PC-3 (cell line): ENCODE measurements around the gene SELE. TPM values are rescaled to one million over a fixed set of nuclear protein-coding genes. Genes with fewer than 3 reads are reported as not detected.

Experiments used
- ATAC-seq: fragments of 200-7000 bp; cut with Tn5 transposase; 2 replicates; pipeline ENCODE4 v1.9.1; 2020; ENCODE audit warnings: mild to moderate bottlenecking, moderate library complexity
- BruUV-seq: library from RNA; stranded (reverse); fragments of 400-500 nt; replicated peaks from 2 replicates; lab custom pipeline; 2021; lab: Mats Ljungman, UMichigan
- CTCF ChIA-PET: fragments of 300-600 bp; sonication (Branson Sonifier 250); formaldehyde crosslinking; loops from one replicate; lab custom pipeline; 2022; ENCODE audit warnings: antibody characterized with exemption; lab: Charles Lee
- POLR2A ChIA-PET: fragments of 300-600 bp; sonication (Branson Sonifier 250); formaldehyde crosslinking; loops from one replicate; lab custom pipeline; 2022; ENCODE audit warnings: antibody characterized with exemption; ENCODE audit not compliant: unreplicated experiment; lab: Charles Lee
- DNase-seq: peaks from one replicate; pipeline ENCODE4 v3.0.0-alpha.2; 2015
- H2AFZ ChIP-seq: fragments of 300-600 bp; sonication (generic); 2 replicates; pipeline ENCODE4 v1.6.0; 2016; ENCODE audit warnings: antibody characterized with exemption, low read length
- H3F3A ChIP-seq: fragments of 300-600 bp; sonication (generic); one replicate; pipeline ENCODE4 v1.6.0; 2017; ENCODE audit warnings: antibody characterized with exemption, low read length, control low read depth, mild to moderate bottlenecking; ENCODE audit not compliant: unreplicated experiment
- H3K27ac ChIP-seq: fragments of 300-600 bp; sonication (generic); 2 replicates; pipeline ENCODE4 v1.5.1; 2016; ENCODE audit warnings: mild to moderate bottlenecking, low read length
- H3K27me3 ChIP-seq: fragments of 300-600 bp; sonication (generic); 2 replicates; pipeline ENCODE4 v1.6.1; 2016; ENCODE audit warnings: low read length, mixed read lengths
- H3K36me3 ChIP-seq: fragments of 300-600 bp; sonication (generic); 2 replicates; pipeline ENCODE4 v1.6.1; 2016; ENCODE audit warnings: low read depth, mixed run types, low read length, mixed read lengths
- H3K4me1 ChIP-seq: fragments of 300-600 bp; sonication (generic); 2 replicates; pipeline ENCODE4 v1.5.1; 2016; ENCODE audit warnings: low read length; ENCODE audit not compliant: insufficient read depth
- H3K4me2 ChIP-seq: fragments of 300-600 bp; sonication (generic); 2 replicates; pipeline ENCODE4 v1.6.0; 2016; ENCODE audit warnings: low read length
- H3K4me3 ChIP-seq: fragments of 300-600 bp; sonication (generic); 2 replicates; pipeline ENCODE4 v1.5.1; 2016; ENCODE audit warnings: mild to moderate bottlenecking, low read length, mixed read lengths
- H3K79me2 ChIP-seq: fragments of 300-600 bp; sonication (generic); 2 replicates; pipeline ENCODE4 v1.6.1; 2017; ENCODE audit warnings: low read length, mixed read lengths
- H3K9ac ChIP-seq: fragments of 300-600 bp; sonication (generic); 2 replicates; pipeline ENCODE4 v1.6.0; 2016; ENCODE audit warnings: mild to moderate bottlenecking, low read length
- H3K9me2 ChIP-seq: fragments of 300-600 bp; sonication (generic); replicated peaks from 2 replicates; pipeline ENCODE4 v1.6.1; 2016; ENCODE audit warnings: mixed run types, low read length, mixed read lengths
- H3K9me3 ChIP-seq: fragments of 300-600 bp; sonication (generic); 2 replicates; pipeline ENCODE4 v1.6.1; 2016; ENCODE audit warnings: low read length, mixed read lengths
- H4K20me1 ChIP-seq: fragments of 300-600 bp; sonication (generic); 2 replicates; pipeline ENCODE4 v1.6.1; 2016; ENCODE audit warnings: low read length, mixed read lengths
- EZH2 ChIP-seq: fragments of 300-600 bp; sonication (generic); IDR thresholded peaks from one replicate; pipeline ENCODE4 v1.6.1; 2017; ENCODE audit warnings: antibody characterized with exemption, mild to moderate bottlenecking, low read length; ENCODE audit not compliant: unreplicated experiment
- EZH2phosphoT487 ChIP-seq: fragments of 300-600 bp; sonication (generic); IDR thresholded peaks from 2 replicates; pipeline ENCODE4 v1.6.1; 2018; ENCODE audit warnings: mild to moderate bottlenecking, antibody characterized with exemption, low read length, borderline replicate concordance
- intact Hi-C: fragments of 100-400 bp; cut with micrococcal nuclease; formaldehyde crosslinking; loops from 2 replicates; pipeline ENCODE4 v1.9.0; 2023
- total RNA-seq: library from RNA; depleted of rRNA; stranded (reverse); fragments of >200 nt; gene quantifications from 2 replicates; pipeline ENCODE4 v1.2.3, GENCODE V29; 2014
- TF ChIP-seq, protein P1 (sequence below): fragments of 300-600 bp; sonication (generic); conservative IDR thresholded peaks from 2 replicates; pipeline ENCODE4 v1.5.1; 2017; ENCODE audit warnings: antibody characterized with exemption, low read depth, mild to moderate bottlenecking, low read length

The SELE gene
- total RNA-seq, 1 experiment from 2014 or later = not detected

GRCh38 chr1:169779150-169779549 is 45.3 kb upstream of the SELE start:
- BruUV-seq = no TSS peak

DNA sequence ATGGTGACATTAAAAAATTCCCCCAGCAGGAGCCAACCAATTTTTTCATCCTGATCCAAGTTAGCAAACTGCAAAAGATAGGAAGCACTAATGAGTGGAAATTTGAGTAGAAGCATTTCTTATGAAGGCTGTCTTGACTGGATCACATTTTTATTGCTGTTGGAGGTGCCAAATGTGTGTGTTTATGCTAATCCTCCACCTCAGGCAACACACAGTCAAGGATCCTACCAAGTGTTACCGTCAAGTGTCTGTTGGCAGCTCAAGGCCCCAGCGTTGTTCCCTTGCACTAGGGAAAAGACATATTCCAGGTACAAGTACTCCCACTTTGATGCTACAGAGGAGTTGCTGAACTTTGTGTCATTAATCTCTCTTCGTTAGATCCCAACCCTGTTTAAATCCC is 42.6 kb upstream of the SELE start:
- no peak for TF ChIP-seq EZH2
- TF ChIP-seq EZH2phosphoT487 = no peak
- TF ChIP-seq, protein P1, sequence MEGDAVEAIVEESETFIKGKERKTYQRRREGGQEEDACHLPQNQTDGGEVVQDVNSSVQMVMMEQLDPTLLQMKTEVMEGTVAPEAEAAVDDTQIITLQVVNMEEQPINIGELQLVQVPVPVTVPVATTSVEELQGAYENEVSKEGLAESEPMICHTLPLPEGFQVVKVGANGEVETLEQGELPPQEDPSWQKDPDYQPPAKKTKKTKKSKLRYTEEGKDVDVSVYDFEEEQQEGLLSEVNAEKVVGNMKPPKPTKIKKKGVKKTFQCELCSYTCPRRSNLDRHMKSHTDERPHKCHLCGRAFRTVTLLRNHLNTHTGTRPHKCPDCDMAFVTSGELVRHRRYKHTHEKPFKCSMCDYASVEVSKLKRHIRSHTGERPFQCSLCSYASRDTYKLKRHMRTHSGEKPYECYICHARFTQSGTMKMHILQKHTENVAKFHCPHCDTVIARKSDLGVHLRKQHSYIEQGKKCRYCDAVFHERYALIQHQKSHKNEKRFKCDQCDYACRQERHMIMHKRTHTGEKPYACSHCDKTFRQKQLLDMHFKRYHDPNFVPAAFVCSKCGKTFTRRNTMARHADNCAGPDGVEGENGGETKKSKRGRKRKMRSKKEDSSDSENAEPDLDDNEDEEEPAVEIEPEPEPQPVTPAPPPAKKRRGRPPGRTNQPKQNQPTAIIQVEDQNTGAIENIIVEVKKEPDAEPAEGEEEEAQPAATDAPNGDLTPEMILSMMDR = no peak
- ChIA-PET CTCF (no interaction called here), POLR2A (no interaction called here)
- Histone ChIP-seq H3K79me2 (no peaks in the 10 kb centered on the region), H3K36me3 (no peaks in the 10 kb centered on the region), H3K4me1 (peaks cover 26% of the 10 kb centered on the region), H3K4me2 (no peak overlapping the region), H3K9ac (no peak overlapping the region), H3F3A (peaks cover 10% of the 10 kb centered on the region), H3K9me3 (no peaks in the 10 kb centered on the region), H2AFZ (no peak overlapping the region), H3K9me2 (no peaks in the 10 kb centered on the region), H3K4me3 (no peak overlapping the region), H3K27ac (no peak overlapping the region), H4K20me1 (no peaks in the 10 kb centered on the region), H3K27me3 (no peaks in the 10 kb centered on the region)
- no TSS peak for BruUV-seq
- no peak for DNase-seq
- intact Hi-C loops = no loop called here
- ATAC-seq = no peak

More at GRCh38 chr1:169779150-169779549, 45.3 kb upstream of the SELE start:
- peaks cover 49% of the 10 kb centered on the region for H3K4me1 ChIP-seq
- H3K9me3 ChIP-seq = no peaks in the 10 kb centered on the region
- TF ChIP-seq, protein P1 = no peak
- TF ChIP-seq EZH2phosphoT487 (no peak), EZH2 (no peak)
- H4K20me1 ChIP-seq = no peaks in the 10 kb centered on the region
- DNase-seq = peak; percentile 46
- intact Hi-C loops = no loop called here
- POLR2A ChIA-PET = no interaction called here
- H3K27me3 ChIP-seq = no peaks in the 10 kb centered on the region
- CTCF ChIA-PET = no interaction called here
- H3K36me3 ChIP-seq = no peaks in the 10 kb centered on the region
- H3K9me2 ChIP-seq = no peaks in the 10 kb centered on the region
- peaks cover 10% of the 10 kb centered on the region for H3F3A ChIP-seq
- no peak for ATAC-seq
- H3K4me2 ChIP-seq = peak overlapping the region; percentile 50
- no peak overlapping the region for H3K4me3 ChIP-seq
- peak overlapping the region; percentile 67 for H2AFZ ChIP-seq
- H3K9ac ChIP-seq = peak overlapping the region; percentile 17
- no peaks in the 10 kb centered on the region for H3K79me2 ChIP-seq
- H3K27ac ChIP-seq = peak overlapping the region; percentile 97

- Histone ChIP-seq H3K4me1 (no peaks in the 10 kb centered on the region), H3F3A (no peaks in the 10 kb centered on the region), H3K9ac (no peak overlapping the region), H3K27me3 (no peaks in the 10 kb centered on the region), H2AFZ (no peak overlapping the region), H3K4me2 (no peak overlapping the region), H3K36me3 (no peaks in the 10 kb centered on the region), H3K27ac (no peak overlapping the region), H3K4me3 (no peak overlapping the region), H3K9me3 (no peaks in the 10 kb centered on the region), H4K20me1 (no peaks in the 10 kb centered on the region), H3K79me2 (no peaks in the 10 kb centered on the region), H3K9me2 (no peaks in the 10 kb centered on the region)
- ChIA-PET CTCF (no interaction called here), POLR2A (no interaction called here)
- intact Hi-C loops = no loop called here
- no peak for TF ChIP-seq EZH2phosphoT487
- TF ChIP-seq, protein P1 = no peak
- TF ChIP-seq EZH2 = no peak
- no peak for DNase-seq
- no peak for ATAC-seq
- no TSS peak for BruUV-seq
Measured at GRCh38 chr1:169768161-169768560, 34.3 kb upstream of the SELE start.
